Loucy (cell line): ENCODE data around the gene IST1.

Experiments
- H2AFZ ChIP-seq: fragments of 200-600 bp; sonication (generic); 2 replicates; pipeline ENCODE4 v1.6.0; 2016; ENCODE audit warnings: antibody characterized with exemption, mild to moderate bottlenecking, low read length, moderate library complexity
- H3F3A ChIP-seq: fragments of 200-600 bp; 2 replicates; pipeline ENCODE4 v1.6.0; 2016; ENCODE audit warnings: antibody characterized with exemption, low read depth, mild to moderate bottlenecking
- H3K27me3 ChIP-seq: fragments of 200-600 bp; sonication (generic); 2 replicates; pipeline ENCODE4 v1.6.1; 2014; ENCODE audit warnings: low read length, mild to moderate bottlenecking; ENCODE audit not compliant: insufficient read depth, poor library complexity, severe bottlenecking
- H3K36me3 ChIP-seq: fragments of 200-600 bp; sonication (generic); 2 replicates; pipeline ENCODE4 v1.6.1; 2016; ENCODE audit warnings: low read length; ENCODE audit not compliant: insufficient read depth
- H3K4me1 ChIP-seq: fragments of 200-600 bp; sonication (generic); 2 replicates; pipeline ENCODE4 v1.5.1; 2014; ENCODE audit warnings: low read length, mild to moderate bottlenecking; ENCODE audit not compliant: insufficient read depth, poor library complexity, severe bottlenecking
- H3K4me2 ChIP-seq: fragments of 200-600 bp; sonication (generic); 2 replicates; pipeline ENCODE4 v1.6.0; 2014; ENCODE audit warnings: antibody characterized with exemption, low read length, low read depth, mild to moderate bottlenecking; ENCODE audit not compliant: poor library complexity, severe bottlenecking
- H3K4me3 ChIP-seq: fragments of 200-600 bp; sonication (generic); 2 replicates; pipeline ENCODE4 v1.5.1; 2014; ENCODE audit warnings: low read length, mild to moderate bottlenecking, mixed read lengths; ENCODE audit not compliant: poor library complexity, severe bottlenecking
- H3K79me2 ChIP-seq: fragments of 200-600 bp; sonication (generic); 2 replicates; pipeline ENCODE4 v1.6.1; 2014; ENCODE audit warnings: low read length; ENCODE audit not compliant: insufficient read depth
- H3K9ac ChIP-seq: fragments of 200-600 bp; sonication (generic); 2 replicates; pipeline ENCODE4 v1.6.0; 2014; ENCODE audit warnings: mild to moderate bottlenecking, low read depth, low read length, moderate library complexity; ENCODE audit not compliant: poor library complexity, severe bottlenecking
- H3K9me2 ChIP-seq: fragments of 200-600 bp; sonication (generic); replicated peaks from 2 replicates; pipeline ENCODE4 v1.6.1; 2016; ENCODE audit warnings: low read depth, low read length, mixed read lengths
- H3K9me3 ChIP-seq: fragments of 200-600 bp; sonication (generic); 2 replicates; pipeline ENCODE4 v1.6.1; 2014; ENCODE audit warnings: mild to moderate bottlenecking, antibody characterized with exemption, low read length, low read depth; ENCODE audit not compliant: insufficient read depth
- H4K20me1 ChIP-seq: fragments of 200-600 bp; sonication (generic); 2 replicates; pipeline ENCODE4 v1.6.0; 2014; ENCODE audit warnings: antibody characterized with exemption, low read length, mild to moderate bottlenecking; ENCODE audit not compliant: insufficient read depth, poor library complexity, severe bottlenecking
- EZH2phosphoT487 ChIP-seq: fragments of 200-600 bp; IDR thresholded peaks from 2 replicates; pipeline ENCODE4 v1.6.1; 2018; ENCODE audit warnings: antibody characterized with exemption, mild to moderate bottlenecking, moderate library complexity, borderline replicate concordance
- TF ChIP-seq, protein P1 (sequence below): fragments of 200-600 bp; sonication (generic); conservative IDR thresholded peaks from 2 replicates; pipeline ENCODE4 v1.5.1; 2014; ENCODE audit warnings: mild to moderate bottlenecking, antibody characterized with exemption, low read length

IST1 gene

GRCh38 chr16:71894921-71895678 lies at the start of gene IST1:
Gene IST1, plus strand, starts transcription at chr16:71895531. Its CDS starts 20,110 bp downstream, at chr16:71915641.
- Histone ChIP-seq H3K4me1 (peaks cover 20% of the 10 kb centered on the region), H4K20me1 (peaks cover 51% of the 10 kb centered on the region), H2AFZ (peak within 1 kb of the TSS; percentile 87), H3F3A (no peaks in the 10 kb centered on the region), H3K9me3 (no peaks in the 10 kb centered on the region), H3K27me3 (peaks cover 7% of the 10 kb centered on the region), H3K9ac (peak within 1 kb of the TSS; percentile 98), H3K9me2 (no peaks in the 10 kb centered on the region), H3K4me3 (peak within 1 kb of the TSS; percentile 92), H3K4me2 (peak within 1 kb of the TSS; percentile 92), H3K79me2 (peaks cover 60% of the 10 kb centered on the region), H3K36me3 (no peaks in the 10 kb centered on the region)
- TF ChIP-seq EZH2phosphoT487: no peak
- TF ChIP-seq, protein P1, sequence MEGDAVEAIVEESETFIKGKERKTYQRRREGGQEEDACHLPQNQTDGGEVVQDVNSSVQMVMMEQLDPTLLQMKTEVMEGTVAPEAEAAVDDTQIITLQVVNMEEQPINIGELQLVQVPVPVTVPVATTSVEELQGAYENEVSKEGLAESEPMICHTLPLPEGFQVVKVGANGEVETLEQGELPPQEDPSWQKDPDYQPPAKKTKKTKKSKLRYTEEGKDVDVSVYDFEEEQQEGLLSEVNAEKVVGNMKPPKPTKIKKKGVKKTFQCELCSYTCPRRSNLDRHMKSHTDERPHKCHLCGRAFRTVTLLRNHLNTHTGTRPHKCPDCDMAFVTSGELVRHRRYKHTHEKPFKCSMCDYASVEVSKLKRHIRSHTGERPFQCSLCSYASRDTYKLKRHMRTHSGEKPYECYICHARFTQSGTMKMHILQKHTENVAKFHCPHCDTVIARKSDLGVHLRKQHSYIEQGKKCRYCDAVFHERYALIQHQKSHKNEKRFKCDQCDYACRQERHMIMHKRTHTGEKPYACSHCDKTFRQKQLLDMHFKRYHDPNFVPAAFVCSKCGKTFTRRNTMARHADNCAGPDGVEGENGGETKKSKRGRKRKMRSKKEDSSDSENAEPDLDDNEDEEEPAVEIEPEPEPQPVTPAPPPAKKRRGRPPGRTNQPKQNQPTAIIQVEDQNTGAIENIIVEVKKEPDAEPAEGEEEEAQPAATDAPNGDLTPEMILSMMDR: no peak

DNA sequence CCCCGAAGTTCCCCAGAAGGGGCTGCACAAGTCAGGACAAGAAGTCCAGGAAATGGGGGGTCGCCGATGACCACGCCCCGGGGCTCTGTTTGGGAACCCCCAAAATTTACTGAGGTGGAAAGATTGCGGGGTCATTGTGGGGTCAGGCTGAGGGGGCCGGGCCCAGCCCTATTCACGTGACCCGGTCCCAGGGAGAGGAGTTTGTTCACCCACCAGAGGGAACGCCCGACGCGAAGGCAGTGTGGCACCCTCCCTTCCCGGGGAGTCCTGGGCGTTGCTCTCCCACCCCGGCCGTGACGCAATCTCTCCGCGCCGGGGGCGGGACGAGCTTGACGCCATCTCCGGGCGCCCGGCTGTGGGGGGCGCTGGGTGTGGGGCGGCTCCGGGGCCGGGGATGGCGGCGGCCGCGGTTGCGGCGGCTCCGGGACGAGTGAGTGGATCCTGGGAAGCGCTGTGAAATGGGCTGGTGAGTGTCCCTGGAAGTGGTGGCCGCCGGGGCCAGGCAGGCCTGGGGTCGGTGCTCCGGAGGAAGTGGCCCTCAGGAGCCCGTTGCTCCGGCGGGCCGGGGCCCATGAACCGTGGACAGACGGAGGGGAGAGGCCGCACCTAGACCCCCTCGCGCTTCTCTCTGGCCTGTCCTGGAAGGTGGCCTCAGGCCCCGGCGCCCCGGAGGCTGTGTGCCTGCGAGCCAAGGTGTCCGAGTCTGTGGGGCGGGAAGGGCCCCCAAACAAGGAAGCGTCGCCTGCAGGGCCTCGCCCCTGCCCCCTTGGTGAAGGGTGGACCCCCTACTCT lies 49.5 kb upstream of the IST1 start, which contains the start of gene ATXN1L:
ATXN1L (plus strand) TSS at position 338 of the 792 bp plus-strand sequence. CDS start 3,765 bp downstream, outside the sequence.
- Histone ChIP-seq H3K9me2 (no peaks in the 10 kb centered on the region), H4K20me1 (peaks cover 11% of the 10 kb centered on the region), H3K4me1 (peaks cover 17% of the 10 kb centered on the region), H3K4me3 (peak within 1 kb of the TSS; percentile 95), H3K36me3 (peaks cover 12% of the 10 kb centered on the region; the same call in 1 of the 2 replicates), H3K9me3 (no peaks in the 10 kb centered on the region), H3F3A (no peaks in the 10 kb centered on the region), H3K27me3 (no peaks in the 10 kb centered on the region), H3K79me2 (peaks cover 28% of the 10 kb centered on the region), H2AFZ (peak within 1 kb of the TSS; percentile 92), H3K4me2 (peak within 1 kb of the TSS; percentile 98), H3K9ac (peak within 1 kb of the TSS; percentile 82)
- no peak for TF ChIP-seq EZH2phosphoT487
- TF ChIP-seq, protein P1: no peak

DNA sequence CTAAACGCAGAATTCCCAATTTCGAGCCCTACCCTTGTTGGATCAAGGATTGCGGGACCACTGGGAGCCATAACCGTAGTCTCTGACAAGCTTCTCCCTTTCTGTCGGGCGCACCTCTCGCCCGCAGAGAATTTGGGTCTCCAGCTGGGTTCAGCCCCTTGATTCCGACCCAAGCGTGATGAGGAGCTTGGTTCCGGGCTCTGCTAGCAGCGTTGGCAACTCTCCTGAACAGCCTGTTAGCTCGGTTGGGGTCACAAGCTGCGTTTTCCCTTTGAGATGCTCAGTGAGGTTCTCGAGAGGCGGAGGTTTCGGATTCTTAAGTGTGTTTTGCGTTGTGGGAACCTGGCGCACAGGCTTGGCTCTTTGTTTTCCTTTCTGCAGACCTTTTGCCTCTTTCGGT lies 48.9 kb upstream of the IST1 start:
- H3K4me3 ChIP-seq: peak overlapping the region; percentile 95
- H3K9me2 ChIP-seq: no peaks in the 10 kb centered on the region
- peak overlapping the region; percentile 92 for H2AFZ ChIP-seq
- peak overlapping the region; percentile 82 for H3K9ac ChIP-seq
- H3K4me1 ChIP-seq: peaks cover 17% of the 10 kb centered on the region
- H3K9me3 ChIP-seq: no peaks in the 10 kb centered on the region
- peaks cover 17% of the 10 kb centered on the region; the same call in 1 of the 2 replicates for H3K36me3 ChIP-seq
- H3K79me2 ChIP-seq: peaks cover 28% of the 10 kb centered on the region
- no peak for TF ChIP-seq EZH2phosphoT487
- TF ChIP-seq, protein P1: no peak
- peak overlapping the region; percentile 98 for H3K4me2 ChIP-seq
- H3F3A ChIP-seq: no peaks in the 10 kb centered on the region
- peaks cover 11% of the 10 kb centered on the region for H4K20me1 ChIP-seq
- H3K27me3 ChIP-seq: no peaks in the 10 kb centered on the region
